ENCODE results near the gene MXD4. TPM values are rescaled to one million over a fixed set of nuclear protein-coding genes. Genes with fewer than 3 reads are reported as not detected.
"Not testable (repeated sequence)": the region's sequence is repeated elsewhere in the genome, so short reads cannot be mapped to it uniquely, and the experiment has no call there.

The MXD4 gene
- total RNA-seq, 1 experiment from 2014 or later, result 11.7 TPM

DNA sequence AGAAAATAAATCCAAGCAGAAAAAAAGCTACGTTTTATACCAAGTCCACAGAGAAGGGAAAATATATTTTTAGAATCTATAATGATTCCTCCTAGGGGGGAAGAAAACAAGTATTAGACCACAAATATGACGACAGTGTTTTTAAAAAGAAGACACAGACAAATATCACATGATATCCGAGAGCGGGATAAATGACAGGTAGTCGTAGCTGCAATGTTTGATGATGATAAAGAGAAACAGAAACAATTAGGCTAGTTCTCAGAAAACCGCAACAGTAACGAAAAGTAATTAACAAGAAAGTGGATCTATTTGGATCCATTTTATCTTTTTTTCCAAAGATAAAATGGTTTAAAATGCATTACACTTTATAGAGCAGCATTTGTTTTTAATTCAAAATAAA is 20.9 kb downstream of the MXD4 start:
- Histone ChIP-seq H3K27me3 (replicated peaks) (no peaks in the 10 kb centered on the region), H3K4me3 (peak overlapping the region; percentile 75), H3K9me3 (replicated peaks) (no peaks in the 10 kb centered on the region), H3K36me3 (peaks cover 3% of the 10 kb centered on the region; the same call in 1 of the 2 replicates), H3K4me1 (replicated peaks) (0 out of 2 replicates have a peak, but pooled peaks cover 4% of the 10 kb centered on the region), H3K27ac (no peak overlapping the region)
- DNase-seq (ENCODE audit: low read depth in 1 of 2, low spot score in 2 of 2), result no peak

DNA sequence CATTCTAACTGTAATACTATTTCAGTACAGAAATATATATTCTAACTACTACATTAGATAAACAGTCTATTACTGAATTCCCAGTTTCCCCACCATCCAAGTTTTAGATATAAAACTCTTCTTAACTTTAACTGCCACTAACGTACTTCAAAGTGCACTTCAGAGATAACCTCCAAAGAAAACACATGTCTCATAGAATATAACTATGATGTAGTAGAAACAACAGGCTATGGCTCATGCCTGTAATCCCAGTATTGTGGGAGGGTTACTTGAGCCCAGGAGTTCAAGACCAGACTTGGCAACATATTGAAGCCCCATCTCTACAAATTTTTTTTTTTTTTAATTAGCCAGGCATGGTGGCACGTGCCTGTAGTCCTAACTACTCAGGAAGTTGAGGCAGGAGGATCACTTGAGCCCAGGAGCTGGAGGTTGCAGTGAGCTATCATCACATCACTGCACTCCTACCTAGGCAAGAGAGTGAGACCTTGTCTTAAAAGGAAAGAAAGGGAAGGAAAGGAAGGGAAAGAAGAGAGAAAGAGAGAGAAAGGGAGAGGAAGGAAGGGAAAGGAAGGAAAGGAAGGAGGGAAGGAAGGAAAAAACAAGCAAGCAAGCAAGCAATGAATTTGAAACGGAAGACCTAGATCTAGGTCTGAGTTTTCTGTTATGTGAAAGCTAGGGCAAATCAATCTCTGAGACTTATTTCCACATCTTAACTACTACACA is 24.8 kb downstream of the MXD4 start:
- no peak overlapping the region for H3K4me3 ChIP-seq
- no peak for DNase-seq (ENCODE audit: low read depth in 1 of 2, low spot score in 2 of 2)
- H3K9me3 ChIP-seq (replicated peaks), result no peaks in the 10 kb centered on the region
- H3K27me3 ChIP-seq (replicated peaks), result no peaks in the 10 kb centered on the region
- H3K4me1 ChIP-seq (replicated peaks), result 0 out of 2 replicates have a peak, but pooled peaks cover 4% of the 10 kb centered on the region
- no peak overlapping the region for H3K27ac ChIP-seq
- H3K36me3 ChIP-seq, result peaks cover 8% of the 10 kb centered on the region; the same call in 1 of the 2 replicates

DNA sequence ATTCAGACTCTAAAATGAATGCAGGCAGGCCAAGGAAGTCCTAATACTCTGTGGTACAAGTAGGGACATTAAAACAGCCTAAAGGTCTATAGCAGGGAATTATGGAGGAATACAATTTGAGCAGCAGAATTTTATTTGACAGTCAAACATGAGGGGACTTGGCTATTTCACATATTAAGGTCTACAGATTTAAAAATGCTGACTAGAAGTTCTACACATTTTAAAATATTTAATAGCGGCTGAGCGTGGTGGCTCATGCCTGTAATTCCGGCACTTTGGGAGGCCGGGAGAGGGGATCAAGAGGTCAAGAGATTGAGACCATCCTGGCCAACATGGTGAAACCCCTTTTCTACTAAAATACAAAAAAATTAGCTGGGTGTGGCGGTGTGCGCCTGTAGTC is 30.8 kb downstream of the MXD4 start:
- Histone ChIP-seq H3K4me3 (no peak overlapping the region), H3K27me3 (replicated peaks) (no peaks in the 10 kb centered on the region), H3K36me3 (peaks cover 5% of the 10 kb centered on the region; the same call in 1 of the 2 replicates), H3K4me1 (replicated peaks) (no peaks in the 10 kb centered on the region), H3K27ac (no peak overlapping the region), H3K9me3 (replicated peaks) (no peaks in the 10 kb centered on the region)
- no peak for DNase-seq (ENCODE audit: low read depth in 1 of 2, low spot score in 2 of 2)

DNA sequence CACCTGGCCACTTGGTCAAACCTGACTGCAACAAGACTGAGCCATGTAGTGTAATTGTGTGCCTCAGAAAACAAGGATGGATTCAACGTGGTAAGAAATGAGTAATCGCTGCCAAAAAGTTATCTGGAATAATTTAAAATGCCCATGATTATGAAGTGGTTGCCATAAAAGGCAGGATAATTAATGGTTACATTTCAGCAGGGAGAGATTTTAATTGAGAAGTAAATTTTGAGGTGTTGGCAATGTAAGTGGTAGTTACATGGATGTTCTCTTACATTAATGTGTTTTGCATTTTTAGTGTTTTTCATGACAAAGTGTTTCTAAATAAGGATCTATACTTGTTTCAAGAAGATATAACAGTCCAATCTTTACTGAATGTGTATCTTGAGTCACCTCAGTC is 35.6 kb downstream of the MXD4 start:
- no peak for DNase-seq (ENCODE audit: low read depth in 1 of 2, low spot score in 2 of 2)
- Histone ChIP-seq H3K36me3 (no peaks in the 10 kb centered on the region), H3K4me3 (no peak overlapping the region), H3K4me1 (replicated peaks) (no peaks in the 10 kb centered on the region), H3K27me3 (replicated peaks) (no peaks in the 10 kb centered on the region), H3K27ac (no peak overlapping the region), H3K9me3 (replicated peaks) (no peaks in the 10 kb centered on the region)

DNA sequence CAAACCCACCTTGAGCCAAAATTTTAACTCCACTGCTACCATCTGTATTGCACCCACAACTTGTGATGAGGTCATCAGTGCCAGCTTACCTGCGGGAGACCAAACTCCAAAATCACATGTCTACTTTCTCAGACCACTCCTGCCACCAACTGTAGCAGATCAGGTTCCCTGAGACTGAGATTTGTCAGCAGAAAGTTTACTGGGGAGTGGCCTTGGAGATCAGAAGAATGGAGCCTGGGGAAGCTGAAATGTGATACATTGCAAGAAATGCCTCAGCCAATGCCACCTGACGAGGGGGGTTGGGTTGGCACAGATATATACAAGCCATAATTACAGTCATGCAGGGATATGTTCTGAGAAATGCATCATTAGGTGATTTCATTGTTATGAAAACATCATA is 39.1 kb downstream of the MXD4 start:
- H3K27ac ChIP-seq, result no peak overlapping the region
- no peaks in the 10 kb centered on the region for H3K9me3 ChIP-seq (replicated peaks)
- H3K4me1 ChIP-seq (replicated peaks), result no peaks in the 10 kb centered on the region
- no peak for DNase-seq (ENCODE audit: low read depth in 1 of 2, low spot score in 2 of 2)
- no peaks in the 10 kb centered on the region for H3K27me3 ChIP-seq (replicated peaks)
- no peaks in the 10 kb centered on the region for H3K36me3 ChIP-seq
- no peak overlapping the region for H3K4me3 ChIP-seq

DNA sequence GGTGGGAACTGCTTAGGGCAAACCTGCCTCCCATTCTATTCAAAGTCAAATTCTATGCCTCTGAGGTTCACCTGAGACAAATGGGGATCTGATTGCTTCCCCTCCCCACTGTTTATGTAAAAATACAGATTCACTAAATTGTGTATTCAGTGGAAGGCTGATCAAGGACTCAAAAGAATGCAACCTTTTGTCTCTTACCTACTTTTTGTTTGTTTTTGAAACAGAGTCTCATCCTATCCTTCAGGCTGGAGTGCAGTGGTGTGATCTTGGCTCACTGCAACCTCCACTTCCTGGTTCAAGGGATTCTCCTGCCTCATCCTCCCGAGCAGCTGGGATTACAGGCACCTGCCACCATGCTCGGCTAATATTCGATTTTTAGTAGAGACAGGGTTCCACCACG is 40.5 kb downstream of the MXD4 start:
- not testable (repeated sequence) for H3K9me3 ChIP-seq (replicated peaks); H3K27me3 ChIP-seq (replicated peaks); H3K36me3 ChIP-seq; DNase-seq (ENCODE audit: low read depth in 1 of 2, low spot score in 2 of 2); H3K4me3 ChIP-seq; H3K27ac ChIP-seq; H3K4me1 ChIP-seq (replicated peaks)

DNA sequence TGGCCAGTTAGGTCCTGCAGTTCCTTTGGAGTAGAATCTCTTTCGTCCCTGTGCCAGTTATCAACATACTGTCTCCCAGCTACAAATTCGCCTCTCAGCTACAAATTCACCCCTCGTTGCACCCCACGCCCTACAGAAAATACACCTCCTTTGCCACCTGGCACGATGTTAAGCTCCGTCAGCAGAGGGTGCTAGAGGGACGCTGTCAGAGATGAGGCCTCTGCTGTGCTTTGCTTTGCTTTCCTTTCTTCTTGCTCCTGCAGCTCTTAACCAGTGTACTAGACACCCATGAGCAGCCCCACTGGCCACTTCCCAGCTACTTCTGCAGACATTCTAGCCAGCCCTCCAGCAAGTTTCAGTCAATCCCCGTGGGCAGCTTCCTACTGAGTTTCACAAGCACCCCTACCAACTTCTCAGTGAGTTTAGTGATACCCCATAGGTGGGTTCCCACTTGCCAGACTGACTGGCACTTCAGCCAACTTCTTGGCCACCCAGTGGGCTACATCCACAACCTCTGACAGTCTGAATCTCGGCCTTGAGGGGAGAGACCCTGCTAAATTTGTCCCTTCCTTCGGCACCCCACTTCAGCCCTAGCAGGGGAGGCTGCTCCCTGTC is 41.8 kb downstream of the MXD4 start:
- H3K27me3 ChIP-seq (replicated peaks), result no peaks in the 10 kb centered on the region
- no peaks in the 10 kb centered on the region for H3K4me1 ChIP-seq (replicated peaks)
- H3K4me3 ChIP-seq, result no peak overlapping the region
- H3K27ac ChIP-seq, result no peak overlapping the region
- no peaks in the 10 kb centered on the region for H3K36me3 ChIP-seq
- H3K9me3 ChIP-seq (replicated peaks), result no peaks in the 10 kb centered on the region
- peak; percentile 34 to 47 for DNase-seq (ENCODE audit: low read depth in 1 of 2, low spot score in 2 of 2)

DNA sequence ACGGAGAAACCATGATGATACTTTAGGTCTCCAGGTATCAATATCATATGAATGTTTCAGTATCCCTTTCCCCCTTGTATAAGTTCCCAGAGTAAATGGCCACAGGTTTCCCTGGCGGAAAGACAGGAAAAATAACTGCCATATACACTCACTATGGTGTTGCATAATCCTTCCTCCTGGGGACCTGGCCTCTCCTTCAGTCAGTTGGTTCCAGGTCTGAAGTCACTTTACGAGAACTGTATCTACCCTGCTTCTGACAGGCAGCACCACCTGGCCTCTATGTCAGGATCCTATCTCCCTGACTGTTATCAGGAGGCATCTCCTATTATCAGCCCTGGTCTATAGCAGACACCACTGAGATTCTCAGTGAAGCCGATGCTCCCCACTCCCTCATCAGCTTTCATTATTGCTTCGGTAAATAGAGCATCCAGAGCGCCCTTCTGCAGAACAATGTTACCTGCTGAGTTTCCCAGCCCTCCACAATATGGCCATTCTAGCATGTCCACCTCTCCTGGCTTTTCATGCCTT is 42.6 kb downstream of the MXD4 start:
- no peaks in the 10 kb centered on the region for H3K4me1 ChIP-seq (replicated peaks)
- H3K27ac ChIP-seq, result no peak overlapping the region
- no peaks in the 10 kb centered on the region for H3K27me3 ChIP-seq (replicated peaks)
- H3K4me3 ChIP-seq, result no peak overlapping the region
- no peaks in the 10 kb centered on the region for H3K9me3 ChIP-seq (replicated peaks)
- DNase-seq (ENCODE audit: low read depth in 1 of 2, low spot score in 2 of 2), result no peak
- H3K36me3 ChIP-seq, result no peaks in the 10 kb centered on the region

DNA sequence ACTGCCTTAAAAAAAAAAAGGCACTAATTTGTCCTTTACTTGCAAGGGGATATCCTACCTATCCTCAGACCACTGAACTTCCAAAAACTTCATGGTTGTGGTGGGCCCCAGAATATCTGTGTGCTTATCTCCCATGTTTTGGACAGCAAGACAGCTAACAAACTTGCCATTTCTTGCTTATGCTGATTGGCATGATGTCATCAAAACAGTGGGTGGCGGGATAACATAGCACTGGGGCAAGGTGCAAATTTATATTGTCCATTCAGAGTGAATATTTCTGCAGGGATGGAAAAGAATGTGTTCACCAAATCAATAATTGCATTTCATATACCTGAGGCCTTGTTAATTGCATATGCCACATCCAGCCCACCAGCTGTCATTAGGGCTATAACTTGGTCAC is 43.5 kb downstream of the MXD4 start:
- Histone ChIP-seq H3K4me3 (no peak overlapping the region), H3K27ac (no peak overlapping the region), H3K36me3 (no peaks in the 10 kb centered on the region), H3K9me3 (replicated peaks) (no peaks in the 10 kb centered on the region), H3K27me3 (replicated peaks) (no peaks in the 10 kb centered on the region), H3K4me1 (replicated peaks) (no peaks in the 10 kb centered on the region)
- DNase-seq (ENCODE audit: low read depth in 1 of 2, low spot score in 2 of 2), result no peak

DNA sequence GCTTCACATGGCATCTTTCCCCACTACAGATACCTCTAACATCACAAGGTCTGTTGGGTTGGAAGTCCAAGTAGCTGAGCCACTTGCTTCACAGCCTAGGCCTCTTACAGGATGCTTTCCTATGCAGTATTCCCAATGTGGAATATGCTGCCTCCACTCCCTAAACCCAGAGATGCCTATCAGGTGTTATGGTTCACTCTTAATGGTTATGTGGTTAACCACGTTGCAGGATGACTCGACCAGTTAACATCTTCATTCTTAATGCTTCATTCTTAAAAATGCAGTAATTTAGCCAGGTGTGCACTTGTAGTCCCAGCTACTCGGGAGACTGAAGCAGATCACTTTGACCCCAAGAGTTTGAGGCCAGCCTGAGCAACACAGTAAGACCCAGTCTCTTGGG is 44.2 kb downstream of the MXD4 start:
- no peak for DNase-seq (ENCODE audit: low read depth in 1 of 2, low spot score in 2 of 2)
- Histone ChIP-seq H3K27me3 (replicated peaks) (no peaks in the 10 kb centered on the region), H3K27ac (no peak overlapping the region), H3K4me3 (no peak overlapping the region), H3K9me3 (replicated peaks) (no peaks in the 10 kb centered on the region), H3K4me1 (replicated peaks) (no peaks in the 10 kb centered on the region), H3K36me3 (no peaks in the 10 kb centered on the region)

DNA sequence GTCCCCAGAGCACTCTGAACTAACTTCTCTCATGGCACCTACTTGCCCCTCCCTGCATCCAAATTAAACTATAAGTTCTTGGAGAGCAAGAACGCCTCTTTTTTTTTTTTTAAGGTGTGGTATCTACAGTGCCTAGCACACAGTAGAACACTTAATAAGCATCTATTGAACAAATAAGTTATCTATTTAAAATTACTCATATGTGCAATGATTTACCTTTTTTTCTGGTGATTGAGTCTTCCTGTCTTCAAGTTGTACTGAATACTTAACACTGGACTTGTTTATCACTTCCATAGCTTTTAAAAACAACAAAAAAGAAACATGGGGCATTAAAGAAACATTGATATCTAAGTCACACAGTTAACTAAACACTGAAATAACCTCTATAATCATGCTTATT is 49.1 kb downstream of the MXD4 start:
- Histone ChIP-seq H3K36me3 (no peaks in the 10 kb centered on the region), H3K4me1 (replicated peaks) (no peaks in the 10 kb centered on the region)
- no peak for DNase-seq (ENCODE audit: low read depth in 1 of 2, low spot score in 2 of 2)

DNA sequence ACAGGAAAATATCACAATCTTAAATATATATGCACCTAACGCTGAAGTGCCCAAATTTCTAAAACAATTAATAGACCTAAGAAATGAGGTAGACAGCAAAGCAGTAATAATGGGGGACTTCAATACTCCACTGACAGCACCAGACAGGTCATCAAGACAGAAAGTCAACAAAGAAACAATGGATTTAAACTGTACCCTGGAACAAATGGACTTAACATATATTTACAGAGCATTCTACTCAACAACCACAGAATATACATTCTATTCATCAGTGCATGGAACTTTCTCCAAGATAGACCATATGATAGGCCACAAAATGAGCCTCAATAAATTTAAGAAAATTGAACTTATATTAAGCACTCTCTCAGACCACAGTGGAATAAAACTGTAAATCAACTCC is 59.1 kb downstream of the MXD4 start:
- H3K9me3 ChIP-seq (replicated peaks); H3K4me1 ChIP-seq (replicated peaks); H3K4me3 ChIP-seq; H3K36me3 ChIP-seq; H3K27me3 ChIP-seq (replicated peaks); H3K27ac ChIP-seq; DNase-seq (ENCODE audit: low read depth in 1 of 2, low spot score in 2 of 2): not testable (repeated sequence)

More for the DNA sequence above, 49.1 kb downstream of the MXD4 start:
- no peak overlapping the region for H3K27ac ChIP-seq
- H3K4me3 ChIP-seq, result no peak overlapping the region
- no peaks in the 10 kb centered on the region for H3K27me3 ChIP-seq (replicated peaks)
- H3K9me3 ChIP-seq (replicated peaks), result no peaks in the 10 kb centered on the region
